ENCODE measurements around the gene KCNS3.

Gene KCNS3

DNA sequence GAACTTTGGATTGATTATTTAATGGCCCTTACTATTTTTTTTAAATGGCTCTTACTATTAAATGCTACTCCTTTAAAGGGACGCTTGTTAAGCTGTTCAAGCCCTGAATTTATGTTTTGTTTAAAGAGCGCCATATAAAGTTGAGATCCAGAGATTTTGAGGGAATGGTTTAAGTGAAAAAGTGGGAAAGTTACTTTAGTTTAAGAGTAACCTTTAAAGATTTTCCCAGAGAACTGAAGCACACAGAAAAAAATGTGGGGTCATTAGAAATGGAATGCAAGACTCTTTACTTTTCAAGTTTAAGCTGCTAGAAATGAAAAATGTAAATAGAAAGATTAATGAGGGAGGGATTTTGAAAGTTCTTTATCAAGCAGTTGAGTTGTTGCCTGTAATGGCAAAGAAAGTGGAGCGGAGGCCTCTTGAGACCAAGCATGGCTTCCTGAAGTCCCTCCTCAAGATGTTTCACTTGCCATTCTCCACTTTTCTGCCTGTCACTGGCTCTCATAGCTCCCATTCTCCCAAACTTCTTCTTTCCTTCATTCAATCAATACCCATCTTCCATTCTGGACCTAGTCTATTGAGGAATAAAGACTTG is 93.2 kb downstream of the KCNS3 start:
- H3K9ac ChIP-seq (ENCODE audit: low read length), result no peak overlapping the region
- peaks cover 5% of the 10 kb centered on the region for H3K4me1 ChIP-seq (ENCODE audit: control insufficient read depth, insufficient read depth, low read length)
- no peaks in the 10 kb centered on the region for H3K36me3 ChIP-seq (ENCODE audit: control insufficient read depth, insufficient read depth, low read length, severe bottlenecking)
- peaks cover 9% of the 10 kb centered on the region for H3K27me3 ChIP-seq (replicated peaks; ENCODE audit: control insufficient read depth, insufficient read depth, low read length)
- H3K9me3 ChIP-seq (ENCODE audit: control insufficient read depth, low read length), result no peaks in the 10 kb centered on the region
- peak; percentile 6 for DNase-seq (ENCODE audit: low read depth)
- H3K4me3 ChIP-seq (ENCODE audit: low read length), result no peak overlapping the region

GRCh38 chr2:17972991-17973390 is 94.5 kb downstream of the KCNS3 start:
- DNase-seq (ENCODE audit: low read depth), result no peak
- Histone ChIP-seq H3K4me3 (ENCODE audit: low read length) (no peak overlapping the region), H3K27me3 (replicated peaks; ENCODE audit: control insufficient read depth, insufficient read depth, low read length) (no peaks in the 10 kb centered on the region), H3K9ac (ENCODE audit: low read length) (no peak overlapping the region), H3K4me1 (ENCODE audit: control insufficient read depth, insufficient read depth, low read length) (peaks cover 16% of the 10 kb centered on the region), H3K9me3 (ENCODE audit: control insufficient read depth, low read length) (no peaks in the 10 kb centered on the region), H3K36me3 (ENCODE audit: control insufficient read depth, insufficient read depth, low read length, severe bottlenecking) (no peaks in the 10 kb centered on the region)

DNA sequence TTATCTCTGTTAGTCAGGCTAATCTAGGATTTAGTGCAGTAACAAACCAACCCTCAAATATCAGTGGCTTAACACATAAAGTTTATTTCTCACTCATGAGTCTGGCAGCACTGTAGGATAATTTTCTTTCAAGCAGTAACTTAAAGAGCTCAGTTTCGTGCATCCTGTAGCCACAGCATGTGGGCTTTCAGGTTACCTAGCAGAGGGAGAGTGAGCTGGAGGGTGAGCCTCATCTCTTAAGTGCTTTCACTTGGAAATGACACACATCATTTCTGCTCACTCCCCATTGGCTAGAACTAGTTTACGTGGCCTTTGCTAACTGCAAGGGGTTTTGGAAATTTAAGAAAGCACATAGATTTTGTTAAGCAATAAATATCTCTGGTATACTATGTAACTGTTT is 96.9 kb downstream of the KCNS3 start:
- Histone ChIP-seq H3K27me3 (replicated peaks; ENCODE audit: control insufficient read depth, insufficient read depth, low read length) (no peaks in the 10 kb centered on the region), H3K36me3 (ENCODE audit: control insufficient read depth, insufficient read depth, low read length, severe bottlenecking) (no peaks in the 10 kb centered on the region), H3K9me3 (ENCODE audit: control insufficient read depth, low read length) (no peaks in the 10 kb centered on the region), H3K4me1 (ENCODE audit: control insufficient read depth, insufficient read depth, low read length) (peaks cover 21% of the 10 kb centered on the region), H3K4me3 (ENCODE audit: low read length) (no peak overlapping the region), H3K9ac (ENCODE audit: low read length) (no peak overlapping the region)
- DNase-seq (ENCODE audit: low read depth), result no peak

GRCh38 chr2:17976871-17977746 is 98.6 kb downstream of the KCNS3 start:
- Histone ChIP-seq H3K4me1 (ENCODE audit: control insufficient read depth, insufficient read depth, low read length) (peaks cover 21% of the 10 kb centered on the region), H3K4me3 (ENCODE audit: low read length) (peak overlapping the region; percentile 63), H3K9me3 (ENCODE audit: control insufficient read depth, low read length) (no peaks in the 10 kb centered on the region), H3K36me3 (ENCODE audit: control insufficient read depth, insufficient read depth, low read length, severe bottlenecking) (no peaks in the 10 kb centered on the region), H3K9ac (ENCODE audit: low read length) (no peak overlapping the region), H3K27me3 (replicated peaks; ENCODE audit: control insufficient read depth, insufficient read depth, low read length) (no peaks in the 10 kb centered on the region)
- peak; percentile 92 for DNase-seq (ENCODE audit: low read depth)

GRCh38 chr2:17979707-17980106 is 101.2 kb downstream of the KCNS3 start:
- Histone ChIP-seq H3K27me3 (replicated peaks; ENCODE audit: control insufficient read depth, insufficient read depth, low read length) (no peaks in the 10 kb centered on the region), H3K36me3 (ENCODE audit: control insufficient read depth, insufficient read depth, low read length, severe bottlenecking) (no peaks in the 10 kb centered on the region), H3K9ac (ENCODE audit: low read length) (no peak overlapping the region), H3K9me3 (ENCODE audit: control insufficient read depth, low read length) (no peaks in the 10 kb centered on the region), H3K4me3 (ENCODE audit: low read length) (no peak overlapping the region), H3K4me1 (ENCODE audit: control insufficient read depth, insufficient read depth, low read length) (peaks cover 21% of the 10 kb centered on the region)
- peak; percentile 43 for DNase-seq (ENCODE audit: low read depth)

DNA sequence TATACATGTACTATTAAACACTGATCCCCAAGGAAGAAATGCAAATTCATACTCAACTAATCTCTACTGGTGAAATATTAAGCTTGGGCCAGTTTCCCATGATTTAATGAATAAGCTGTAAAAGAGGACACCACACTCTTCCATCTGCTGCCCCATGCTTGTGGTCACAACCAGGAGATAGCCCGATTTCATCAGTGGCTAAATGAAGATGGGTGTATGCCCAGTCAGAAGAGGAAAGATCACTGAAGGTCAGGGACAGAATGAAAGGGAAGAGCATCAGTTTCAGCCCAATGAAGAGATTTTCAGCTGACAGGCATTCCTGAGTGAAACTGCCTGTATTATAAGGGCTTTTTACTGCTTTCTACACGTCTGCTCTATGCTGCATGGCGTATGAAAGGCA is 103.5 kb downstream of the KCNS3 start:
- no peak overlapping the region for H3K4me3 ChIP-seq (ENCODE audit: low read length)
- no peaks in the 10 kb centered on the region for H3K27me3 ChIP-seq (replicated peaks; ENCODE audit: control insufficient read depth, insufficient read depth, low read length)
- H3K9me3 ChIP-seq (ENCODE audit: control insufficient read depth, low read length), result no peaks in the 10 kb centered on the region
- peaks cover 13% of the 10 kb centered on the region for H3K4me1 ChIP-seq (ENCODE audit: control insufficient read depth, insufficient read depth, low read length)
- DNase-seq (ENCODE audit: low read depth), result no peak
- no peaks in the 10 kb centered on the region for H3K36me3 ChIP-seq (ENCODE audit: control insufficient read depth, insufficient read depth, low read length, severe bottlenecking)
- no peak overlapping the region for H3K9ac ChIP-seq (ENCODE audit: low read length)

All from adipocyte (in vitro differentiated cells).